GM12878 (cell line): ENCODE data around the gene SIK3. TPM values are rescaled to one million over a fixed set of nuclear protein-coding genes. Genes with fewer than 3 reads are reported as not detected.

Experiments used
- ATAC-seq: fragments of 200-7000 bp; cut with Tn5 transposase; 3 replicates; pipeline ENCODE4 v1.9.1; 2020; ENCODE audit warnings: mild to moderate bottlenecking, moderate library complexity
- BruUV-seq: library from RNA; stranded (reverse); fragments of 400-500 nt; replicated peaks from 2 replicates; lab custom pipeline; 2021; lab: Mats Ljungman, UMichigan
- CTCF ChIA-PET: fragments of 300-600 bp; sonication (Branson Sonifier 250); formaldehyde crosslinking; extraction: SDS; loops from one replicate; lab custom pipeline; 2021; ENCODE audit warnings: inconsistent platforms; lab: Yijun Ruan, JAX
- POLR2A ChIA-PET: fragments of 350-600 bp; formaldehyde crosslinking; extraction: SDS; loops from one replicate; lab custom pipeline; 2021; ENCODE audit warnings: inconsistent platforms; lab: Charles Lee
- RAD21 ChIA-PET: fragments of 300-600 bp; sonication (Branson Sonifier 250); formaldehyde crosslinking; loops from one replicate; lab custom pipeline; 2023; ENCODE audit warnings: antibody characterized with exemption; ENCODE audit not compliant: unreplicated experiment; lab: Charles Lee
- SMC1A ChIA-PET: fragments of 300-600 bp; sonication (Branson Sonifier 250); formaldehyde crosslinking; loops from one replicate; lab custom pipeline; 2023; ENCODE audit not compliant: unreplicated experiment, uncharacterized antibody; lab: Charles Lee
- DNase-seq: peaks from one replicate; pipeline ENCODE4 v3.0.0-alpha.2; 2011; ENCODE audit warnings: low read depth, low spot score
- FAIRE-seq: peaks from 3 replicates; lab custom pipeline; 2011; peaks lifted over from hg19 to GRCh38; lab: Jason Lieb, UNC
- H2AFZ ChIP-seq: 2 replicates; pipeline ENCODE4 v1.6.0; 2011; ENCODE audit warnings: low read depth, low read length, control low read depth; ENCODE audit not compliant: control insufficient read depth
- H3K27ac ChIP-seq: 2 replicates; pipeline ENCODE4 v1.5.1; 2011; ENCODE audit warnings: control low read depth; ENCODE audit not compliant: control insufficient read depth, insufficient read depth
- H3K27me3 ChIP-seq, 2 experiments: replicated peaks in 1 of 2; 2 replicates each; pipeline versions ENCODE4 v1.6.0 to v1.6.1; 2011; ENCODE audit warnings: low read length in 1 of 2; ENCODE audit not compliant: control insufficient read depth in 2 of 2, insufficient read depth in 2 of 2
- H3K36me3 ChIP-seq, 2 experiments: 2 replicates each; pipeline ENCODE4 v1.5.1; 2011; ENCODE audit warnings: low read length in 1 of 2; ENCODE audit not compliant: control insufficient read depth in 2 of 2, insufficient read depth in 2 of 2
- H3K4me1 ChIP-seq: 2 replicates; pipeline ENCODE4 v1.6.1; 2011; ENCODE audit warnings: mild to moderate bottlenecking, low read length, moderate library complexity, mixed read lengths; ENCODE audit not compliant: control insufficient read depth, insufficient read depth
- H3K4me2 ChIP-seq: 2 replicates; pipeline ENCODE4 v1.6.0; 2011; ENCODE audit warnings: control low read depth; ENCODE audit not compliant: control insufficient read depth, insufficient read depth
- H3K4me3 ChIP-seq: fragments of 200-600 bp; sonication (generic); 2 replicates; pipeline ENCODE4 v1.5.1; 2016
- H3K79me2 ChIP-seq: 2 replicates; pipeline ENCODE4 v1.6.0; 2011; ENCODE audit warnings: low read length; ENCODE audit not compliant: control insufficient read depth, insufficient read depth
- H3K9ac ChIP-seq: 2 replicates; pipeline ENCODE4 v1.8.0; 2011; ENCODE audit warnings: low read length, control low read depth, mixed read lengths; ENCODE audit not compliant: control insufficient read depth, insufficient read depth
- H3K9me3 ChIP-seq: replicated peaks from 3 replicates; pipeline ENCODE4 v1.5.1; 2011; ENCODE audit warnings: mild to moderate bottlenecking, low read length; ENCODE audit not compliant: control insufficient read depth, insufficient read depth
- H4K20me1 ChIP-seq: 2 replicates; pipeline ENCODE4 v1.6.0; 2011; ENCODE audit not compliant: control insufficient read depth, insufficient read depth
- BACH1 ChIP-seq: fragments of 450-650 bp; IDR thresholded peaks from 2 replicates; pipeline ENCODE4 v1.6.1; 2017; ENCODE audit warnings: mild to moderate bottlenecking, borderline replicate concordance
- LARP7 ChIP-seq: fragments of 450-650 bp; IDR thresholded peaks from 2 replicates; pipeline ENCODE4 v1.6.1; 2017; ENCODE audit warnings: mild to moderate bottlenecking
- MAX ChIP-seq: IDR thresholded peaks from 2 replicates; pipeline ENCODE4 v1.6.1; 2012; ENCODE audit warnings: low read depth, low read length, improper control_type of control experiment
- NBN ChIP-seq: fragments of 450-650 bp; IDR thresholded peaks from 2 replicates; pipeline ENCODE4 v1.6.1; 2016
- PBX3 ChIP-seq: IDR thresholded peaks from 2 replicates; pipeline ENCODE4 v1.6.1; 2011; ENCODE audit warnings: mild to moderate bottlenecking, low read depth, low read length, moderate library complexity; ENCODE audit not compliant: insufficient replicate concordance
- POLR2A ChIP-seq: IDR thresholded peaks from 2 replicates; pipeline ENCODE4 v1.6.1; 2011; ENCODE audit warnings: low read depth, mild to moderate bottlenecking, low read length
- POU2F2 ChIP-seq: IDR thresholded peaks from 3 replicates; pipeline ENCODE4 v1.6.1; 2011; ENCODE audit warnings: low read depth, mild to moderate bottlenecking, low read length, borderline replicate concordance
- RELA ChIP-seq: fragments of 450-650 bp; IDR thresholded peaks from 2 replicates; pipeline ENCODE4 v1.8.0; 2014; ENCODE audit warnings: borderline replicate concordance; ENCODE audit not compliant: partially characterized antibody
- RELB ChIP-seq: fragments of 450-650 bp; IDR thresholded peaks from 2 replicates; pipeline ENCODE4 v1.6.1; 2017; ENCODE audit warnings: low read depth, mild to moderate bottlenecking, moderate library complexity
- SREBF1 ChIP-seq: IDR thresholded peaks from 2 replicates; pipeline ENCODE4 v1.6.1; 2012; ENCODE audit warnings: mild to moderate bottlenecking, low read length
- USF1 ChIP-seq: IDR thresholded peaks from 2 replicates; pipeline ENCODE4 v1.6.1; 2011; ENCODE audit warnings: borderline replicate concordance, low read depth, mild to moderate bottlenecking, moderate library complexity, mixed read lengths, low read length; ENCODE audit not compliant: insufficient read depth; ENCODE audit errors: extremely low read length
- USF2 ChIP-seq: IDR thresholded peaks from 2 replicates; pipeline ENCODE4 v1.6.1; 2011; ENCODE audit warnings: low read depth, low read length, improper control_type of control experiment, borderline replicate concordance
- ZBTB33 ChIP-seq: fragments of 450-650 bp; IDR thresholded peaks from 2 replicates; pipeline ENCODE4 v1.6.1; 2017; ENCODE audit warnings: mild to moderate bottlenecking
- ZNF384 ChIP-seq: IDR thresholded peaks from 2 replicates; pipeline ENCODE4 v1.6.1; 2012; ENCODE audit warnings: low read depth, mild to moderate bottlenecking, low read length, improper control_type of control experiment, borderline replicate concordance
- WGBS: methylation state at CpG from one replicate; pipeline ENCODE4 v1.1.6; 2016; ENCODE audit warnings: low lambda C conversion rate; ENCODE audit not compliant: insufficient replicate concordance, insufficient coverage; ENCODE audit errors: missing lambda C conversion rate; 5-methylcytosine and 5-hydroxymethylcytosine counted together
- in situ Hi-C: fragments of 300-500 bp; cut with MboI; formaldehyde crosslinking; loops from 9 replicates; pipeline ENCODE4 v1.14.3; 2018; ENCODE audit warnings: mixed read lengths
- intact Hi-C: fragments of 100-400 bp; cut with micrococcal nuclease; formaldehyde crosslinking; loops from one replicate; pipeline ENCODE4 v1.14.2; 2022; ENCODE audit not compliant: unreplicated experiment
- polyA plus RNA-seq, 11 experiments: library from polyadenylated mRNA; depleted of rRNA in 4 of 11; unstranded in 6 of 11; stranded (reverse) in 5 of 11; fragments of >200 nt; fragmentation: Nextera tagmentation in 4 of 11; fragmentation: Illumina TruSeq in 1 of 11; extraction: Ambion mirVana in 4 of 11; extraction: Trizol in 1 of 11; gene quantifications; 1 replicate in 1 of 11; 2 replicates in 10 of 11; pipeline versions ENCODE4 v1.2.1 to v1.2.3, GENCODE V29; 2011 to 2016; ENCODE audit warnings: inconsistent platforms in 2 of 11, missing spikeins in 2 of 11, low read depth in 1 of 11
- total RNA-seq, 4 experiments: library from RNA; depleted of rRNA in 3 of 4; stranded (reverse); fragments of >200 nt in 3 of 4; fragmentation: Illumina TruSeq in 1 of 4; extraction: Trizol in 1 of 4; gene quantifications; 2 replicates each; pipeline versions ENCODE4 v1.2.1 to v1.2.3, GENCODE V29; 2013 to 2021

Gene SIK3
- total and polyA plus RNA-seq, 10 of the 15 experiments (the other 5 are each of a cell fraction or from before 2014, with no cell fraction given), result 2.5 to 31.9 (median 11.1) TPM

- Histone ChIP-seq H3K79me2 (no peaks in the 10 kb centered on the region), H4K20me1 (no peaks in the 10 kb centered on the region), H3K4me3 (no peak overlapping the region), H3K27me3 (no peaks in the 10 kb centered on the region), H3K9me3 (no peaks in the 10 kb centered on the region), H2AFZ (no peak overlapping the region), H3K36me3 (no peaks in the 10 kb centered on the region), H3K9ac (no peak overlapping the region), H3K4me2 (no peak overlapping the region), H3K27ac (no peak overlapping the region), H3K4me1 (no peaks in the 10 kb centered on the region)
- POLR2A ChIA-PET, result no interaction called here
- DNase-seq, result no peak
- SMC1A ChIA-PET, result interaction anchor here (0.6 to 1.2 kb wide), 5 partner anchors 19 to 265 kb away, joined by 3 to 4 read pairs (median 3); no protein-coding TSS in a partner anchor
- RAD21 ChIA-PET, result interaction anchor here (1.0 kb wide), 1 partner anchor 22 kb away, joined by 3 read pairs; the partner anchor contains the start of gene APOA5
- no peak for FAIRE-seq
- 18% methylated on average over 1 of the region's 1 CpG for whole genome bisulfite sequencing
- no TSS peak for BruUV-seq
- CTCF ChIA-PET, result interaction anchor here (1.0 to 2.1 kb wide), 5 partner anchors 13 to 67 kb away, joined by 3 to 12 read pairs (median 4); partner anchors contain the start of genes APOA5 and ZPR1
- in situ Hi-C loops (no loop called here), intact Hi-C loops (no loop called here)
- no peak for ATAC-seq
- TF ChIP-seq USF1 (no peak), POLR2A (no peak), ZBTB33 (no peak), PBX3 (no peak), SREBF1 (no peak), MAX (no peak), RELB (no peak), BACH1 (no peak), LARP7 (no peak), POU2F2 (no peak), NBN (no peak), USF2 (no peak), RELA (no peak), ZNF384 (no peak)
Measured at GRCh38 chr11:116813170-116813569, 285.1 kb downstream of the SIK3 start.
